Gastroesophageal sphincter (tissue), 3 donors: ENCODE data around the gene B3GAT1.

Experiments used
- EP300 ChIP-seq: sonication (generic); formaldehyde crosslinking; IDR thresholded peaks from one replicate; pipeline ENCODE4 v1.6.1; 2017; ENCODE audit warnings: antibody characterized with exemption, mild to moderate bottlenecking
- POLR2A ChIP-seq, 2 donors: fragments of 450-650 bp; IDR thresholded peaks; one replicate each; pipeline ENCODE4 v1.6.1; 2017; ENCODE audit warnings: antibody characterized with exemption in 2 of 2, mild to moderate bottlenecking in 2 of 2, moderate library complexity in 1 of 2
- POLR2AphosphoS5 ChIP-seq: sonication (generic); formaldehyde crosslinking; IDR thresholded peaks from one replicate; pipeline ENCODE4 v1.6.1; 2017; ENCODE audit warnings: antibody characterized with exemption
- TF ChIP-seq, protein P1 (sequence below), 4 experiments: fragments of 200-600 bp in 2 of 4; fragments of 450-650 bp in 2 of 4; sonication (generic) in 1 of 4; IDR thresholded peaks; one replicate each; pipeline ENCODE4 v1.5.1; 2017 to 2019; ENCODE audit warnings: antibody characterized with exemption in 4 of 4, mild to moderate bottlenecking in 2 of 4, moderate library complexity in 2 of 4

DNA sequence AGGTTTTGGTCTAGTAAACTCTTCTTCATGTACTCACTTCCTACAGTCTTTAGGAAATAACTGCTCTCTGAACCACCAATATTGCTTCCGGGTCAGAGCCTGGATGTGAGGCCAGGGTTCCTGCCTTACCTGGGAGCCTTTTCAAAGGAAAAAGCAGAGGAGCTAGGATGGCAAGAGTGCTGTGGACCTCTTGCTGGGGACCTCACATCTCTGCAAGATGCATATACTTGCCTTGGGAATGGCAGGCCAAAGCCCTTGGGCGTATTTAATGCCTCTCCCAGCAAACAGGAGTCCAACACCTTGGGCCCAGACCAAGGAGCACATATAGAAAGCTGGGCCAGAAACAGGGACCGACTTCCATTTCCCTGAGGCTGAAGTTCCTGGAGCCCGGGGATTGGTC lies 75.0 kb downstream of the B3GAT1 start:
- no peak for TF ChIP-seq POLR2A (IDR thresholded peaks at IDR 0.05)
- TF ChIP-seq, protein P1, sequence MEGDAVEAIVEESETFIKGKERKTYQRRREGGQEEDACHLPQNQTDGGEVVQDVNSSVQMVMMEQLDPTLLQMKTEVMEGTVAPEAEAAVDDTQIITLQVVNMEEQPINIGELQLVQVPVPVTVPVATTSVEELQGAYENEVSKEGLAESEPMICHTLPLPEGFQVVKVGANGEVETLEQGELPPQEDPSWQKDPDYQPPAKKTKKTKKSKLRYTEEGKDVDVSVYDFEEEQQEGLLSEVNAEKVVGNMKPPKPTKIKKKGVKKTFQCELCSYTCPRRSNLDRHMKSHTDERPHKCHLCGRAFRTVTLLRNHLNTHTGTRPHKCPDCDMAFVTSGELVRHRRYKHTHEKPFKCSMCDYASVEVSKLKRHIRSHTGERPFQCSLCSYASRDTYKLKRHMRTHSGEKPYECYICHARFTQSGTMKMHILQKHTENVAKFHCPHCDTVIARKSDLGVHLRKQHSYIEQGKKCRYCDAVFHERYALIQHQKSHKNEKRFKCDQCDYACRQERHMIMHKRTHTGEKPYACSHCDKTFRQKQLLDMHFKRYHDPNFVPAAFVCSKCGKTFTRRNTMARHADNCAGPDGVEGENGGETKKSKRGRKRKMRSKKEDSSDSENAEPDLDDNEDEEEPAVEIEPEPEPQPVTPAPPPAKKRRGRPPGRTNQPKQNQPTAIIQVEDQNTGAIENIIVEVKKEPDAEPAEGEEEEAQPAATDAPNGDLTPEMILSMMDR (IDR thresholded peaks at IDR 0.05), result no peak
- TF ChIP-seq EP300, result no peak
- TF ChIP-seq POLR2AphosphoS5, result no peak
